Muscle of leg (tissue), 11 donors: ENCODE measurements around the gene SYT14. TPM values are rescaled to one million over a fixed set of nuclear protein-coding genes. Genes with fewer than 3 reads are reported as not detected.
"Not testable (repeated sequence)": the region's sequence is repeated elsewhere in the genome, so short reads cannot be mapped to it uniquely, and the experiment has no call there.

Source experiments
- DNase-seq: peaks from one replicate; pipeline ENCODE4 v3.0.0; 2013
- H3K27ac ChIP-seq: one replicate; pipeline ENCODE4 v1.5.1; 2013; ENCODE audit warnings: mild to moderate bottlenecking, low read length, control low read depth
- H3K27me3 ChIP-seq: one replicate; pipeline ENCODE4 v1.6.1; 2013; ENCODE audit warnings: low read length; ENCODE audit not compliant: control insufficient read depth, insufficient read depth
- H3K36me3 ChIP-seq: one replicate; pipeline ENCODE4 v1.6.1; 2013; ENCODE audit warnings: low read length; ENCODE audit not compliant: control insufficient read depth, insufficient read depth
- H3K4me1 ChIP-seq: one replicate; pipeline ENCODE4 v1.6.1; 2013; ENCODE audit warnings: low read length; ENCODE audit not compliant: control insufficient read depth, insufficient read depth
- H3K4me3 ChIP-seq: one replicate; pipeline ENCODE4 v1.5.1; 2013; ENCODE audit warnings: low read length, control low read depth
- H3K9me3 ChIP-seq: replicated peaks from 2 replicates; pipeline ENCODE4 v1.6.1; 2013; ENCODE audit warnings: low read depth, low read length; ENCODE audit not compliant: control insufficient read depth
- WGBS: methylation state at CpG from one replicate; pipeline ENCODE4 v1.1.5; 2013; ENCODE audit warnings: missing lambda C conversion rate; ENCODE audit not compliant: insufficient coverage; 5-methylcytosine and 5-hydroxymethylcytosine counted together
- polyA plus RNA-seq, 8 donors: library from polyadenylated mRNA; unstranded; fragments of 120-200 nt; gene quantifications; one replicate each; pipeline versions ENCODE4 v1.2.1 to v1.2.3, GENCODE V29; 2013; ENCODE audit warnings: inconsistent platforms in 1 of 8, low replicate concordance in 1 of 8; ENCODE audit not compliant: insufficient read length in 8 of 8, insufficient read depth in 1 of 8
- total RNA-seq: library from RNA; stranded (reverse); fragments of 120-200 nt; gene quantifications from one replicate; pipeline ENCODE4 v1.2.4, GENCODE V29; 2013

SYT14 gene
- total and polyA plus RNA-seq, 9 donors, result 0.57 to 3.0 (median 1.3) TPM

GRCh38 chr1:210092366-210092765, 154.3 kb downstream of the SYT14 start:
- Histone ChIP-seq H3K4me1 (no peaks in the 10 kb centered on the region), H3K4me3 (no peak overlapping the region), H3K27me3 (no peaks in the 10 kb centered on the region), H3K27ac (no peak overlapping the region), H3K36me3 (no peaks in the 10 kb centered on the region), H3K9me3 (no peaks in the 10 kb centered on the region)
- no peak for DNase-seq
- WGBS, result no CpG with 5 or more reads among the region's 3 CpGs

- Histone ChIP-seq H3K36me3 (no peaks in the 10 kb centered on the region), H3K4me3 (no peak overlapping the region), H3K27ac (no peak overlapping the region), H3K27me3 (no peaks in the 10 kb centered on the region), H3K4me1 (no peaks in the 10 kb centered on the region), H3K9me3 (no peaks in the 10 kb centered on the region)
- no peak for DNase-seq
- 89% methylated on average over 1 of the region's 3 CpGs for WGBS
Observed at GRCh38 chr1:210093461-210093860, 155.4 kb downstream of the SYT14 start.

- no peak for DNase-seq
- WGBS, result no CpG with 5 or more reads among the region's 3 CpGs
- H3K4me3 ChIP-seq, result no peak overlapping the region
- H3K4me1 ChIP-seq, result no peaks in the 10 kb centered on the region
- no peaks in the 10 kb centered on the region for H3K36me3 ChIP-seq
- no peaks in the 10 kb centered on the region for H3K27me3 ChIP-seq
- H3K27ac ChIP-seq, result no peak overlapping the region
- no peaks in the 10 kb centered on the region for H3K9me3 ChIP-seq
Observed at GRCh38 chr1:210098356-210098755, 160.3 kb downstream of the SYT14 start.

- Histone ChIP-seq H3K27ac (no peak overlapping the region), H3K27me3 (no peaks in the 10 kb centered on the region), H3K4me3 (no peak overlapping the region), H3K36me3 (no peaks in the 10 kb centered on the region), H3K4me1 (no peaks in the 10 kb centered on the region), H3K9me3 (no peaks in the 10 kb centered on the region)
- WGBS, result 100% methylated on average over 1 of the region's 1 CpG
- peak; percentile 67 for DNase-seq
Observed at GRCh38 chr1:210099921-210100320, 161.9 kb downstream of the SYT14 start.

- Histone ChIP-seq H3K27me3 (no peaks in the 10 kb centered on the region), H3K9me3 (no peaks in the 10 kb centered on the region), H3K4me1 (no peaks in the 10 kb centered on the region), H3K36me3 (no peaks in the 10 kb centered on the region), H3K27ac (no peak overlapping the region), H3K4me3 (no peak overlapping the region)
- DNase-seq, result no peak
- no CpG with 5 or more reads among the region's 2 CpGs for WGBS
Observed at GRCh38 chr1:210104103-210104502, 166.1 kb downstream of the SYT14 start.

- H3K27me3 ChIP-seq, H3K4me3 ChIP-seq, DNase-seq, H3K9me3 ChIP-seq, H3K4me1 ChIP-seq, H3K27ac ChIP-seq, H3K36me3 ChIP-seq: not testable (repeated sequence)
- 84% methylated on average over 9 of the region's 9 CpGs for WGBS
Observed at GRCh38 chr1:210112906-210113305, 174.9 kb downstream of the SYT14 start.

- Histone ChIP-seq H3K4me1 (no peaks in the 10 kb centered on the region), H3K27ac (no peak overlapping the region), H3K4me3 (no peak overlapping the region), H3K9me3 (no peaks in the 10 kb centered on the region), H3K27me3 (no peaks in the 10 kb centered on the region), H3K36me3 (no peaks in the 10 kb centered on the region)
- DNase-seq, result no peak
Observed at GRCh38 chr1:210117198-210117597, 179.2 kb downstream of the SYT14 start.

GRCh38 chr1:210117681-210118170, 179.7 kb downstream of the SYT14 start:
- no peak overlapping the region for H3K27ac ChIP-seq
- DNase-seq, result no peak
- no peaks in the 10 kb centered on the region for H3K4me1 ChIP-seq
- H3K9me3 ChIP-seq, result no peaks in the 10 kb centered on the region
- H3K36me3 ChIP-seq, result no peaks in the 10 kb centered on the region
- no peaks in the 10 kb centered on the region for H3K27me3 ChIP-seq
- no peak overlapping the region for H3K4me3 ChIP-seq

GRCh38 chr1:210123383-210123782, 185.4 kb downstream of the SYT14 start:
- Histone ChIP-seq H3K27ac (no peak overlapping the region), H3K4me3 (no peak overlapping the region), H3K27me3 (no peaks in the 10 kb centered on the region), H3K9me3 (no peaks in the 10 kb centered on the region), H3K36me3 (no peaks in the 10 kb centered on the region), H3K4me1 (no peaks in the 10 kb centered on the region)
- DNase-seq, result no peak
- no CpG with 5 or more reads among the region's 1 CpG for WGBS

- WGBS, result no CpG with 5 or more reads among the region's 2 CpGs
- no peaks in the 10 kb centered on the region for H3K9me3 ChIP-seq
- H3K4me1 ChIP-seq, result no peaks in the 10 kb centered on the region
- no peak overlapping the region for H3K4me3 ChIP-seq
- no peaks in the 10 kb centered on the region for H3K27me3 ChIP-seq
- no peaks in the 10 kb centered on the region for H3K36me3 ChIP-seq
- H3K27ac ChIP-seq, result no peak overlapping the region
- DNase-seq, result peak; percentile 6
Observed at GRCh38 chr1:210123924-210124589, 186.0 kb downstream of the SYT14 start.

GRCh38 chr1:210124736-210125135, 186.7 kb downstream of the SYT14 start:
- no peak for DNase-seq
- WGBS, result no CpG with 5 or more reads among the region's 2 CpGs
- H3K9me3 ChIP-seq, result no peaks in the 10 kb centered on the region

More at GRCh38 chr1:210124736-210125135, 186.7 kb downstream of the SYT14 start:
- Histone ChIP-seq H3K36me3 (no peaks in the 10 kb centered on the region), H3K4me1 (no peaks in the 10 kb centered on the region), H3K4me3 (no peak overlapping the region), H3K27ac (no peak overlapping the region), H3K27me3 (no peaks in the 10 kb centered on the region)
